NT2/D1 (cell line): ENCODE measurements around the gene RABL2B.

Experiments
- YY1 ChIP-seq: IDR thresholded peaks from 2 replicates; pipeline ENCODE4 v1.6.1; 2011; ENCODE audit not compliant: insufficient read length, insufficient read depth
- ZNF274 ChIP-seq: IDR thresholded peaks from 2 replicates; pipeline ENCODE4 v1.6.1; 2011; ENCODE audit warnings: mild to moderate bottlenecking, low read depth, low read length

DNA sequence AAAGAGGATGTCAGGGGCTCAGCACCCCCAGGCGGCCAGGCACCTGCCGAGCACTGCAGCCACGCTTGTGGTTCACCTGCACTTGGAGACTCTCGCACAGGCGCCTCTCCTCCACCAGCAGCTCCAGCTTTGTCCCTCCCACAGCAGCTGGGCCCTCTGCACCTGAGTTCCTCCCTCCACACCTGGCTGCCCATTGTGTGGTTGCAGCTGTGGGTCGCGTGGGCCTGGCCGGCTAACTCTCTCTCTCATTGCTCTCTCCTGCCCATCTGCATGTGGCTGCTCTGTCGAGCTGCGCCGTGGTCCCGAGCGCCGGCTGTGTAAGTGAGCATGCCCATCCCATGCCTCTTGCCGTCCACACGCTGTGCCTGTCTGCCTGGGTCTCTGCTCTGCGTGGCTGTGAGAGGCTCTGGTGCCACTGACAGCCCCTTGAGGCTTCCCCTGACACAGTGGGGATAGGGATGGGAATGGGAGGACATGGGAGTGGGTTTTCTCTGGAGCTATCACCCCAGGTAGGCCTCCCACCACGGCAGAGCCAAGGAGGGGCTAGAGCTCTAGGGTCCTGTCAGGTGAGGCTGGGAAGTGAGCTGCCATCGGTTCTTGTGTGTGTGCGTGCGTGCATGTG is 53.9 kb downstream of the RABL2B start:
- TF ChIP-seq ZNF274 (no peak), YY1 (no peak)
